OCI-LY3 (cell line): ENCODE data around the gene ABCC3.

Experiments used
- CTCF ChIP-seq: fragments of 200-600, 300-600 bp; sonication (generic); IDR thresholded peaks from 2 replicates; pipeline ENCODE4 v1.5.1; 2014; ENCODE audit warnings: antibody characterized with exemption, low read length, low read depth
- EZH2phosphoT487 ChIP-seq: fragments of 200-600 bp; shearing (Covaris generic); IDR thresholded peaks from 2 replicates; pipeline ENCODE4 v1.6.1; 2018; ENCODE audit warnings: antibody characterized with exemption, mixed run types, low read depth

- TF ChIP-seq CTCF (no peak), EZH2phosphoT487 (no peak)
These were observed 23.9 kb downstream of the ABCC3 start for GRCh38 chr17:50658616-50659015.
